Subcutaneous adipose tissue (tissue), 4 donors: Measurements from ENCODE around the gene REEP3. TPM values are rescaled to one million over a fixed set of nuclear protein-coding genes. Genes with fewer than 3 reads are reported as not detected.

Source experiments
- CTCF ChIP-seq: fragments of 450-650 bp; IDR thresholded peaks from one replicate; pipeline ENCODE4 v1.5.1; 2016; ENCODE audit warnings: low read depth, mild to moderate bottlenecking, control low read depth, antibody characterized with exemption, moderate library complexity
- total RNA-seq, 4 donors: library from RNA; depleted of rRNA; stranded (reverse); fragments of >200 nt; gene quantifications; one replicate each; pipeline ENCODE4 v1.1.0, GENCODE V29; 2016

The REEP3 gene
- total RNA-seq, 4 donors from 2014 or later = 55.9 to 116 (median 61.4) TPM

GRCh38 chr10:63641799-63642198, 120.6 kb downstream of the REEP3 start:
- no peak for TF ChIP-seq CTCF

GRCh38 chr10:63642808-63643207, 121.6 kb downstream of the REEP3 start:
- TF ChIP-seq CTCF = no peak

- no peak for TF ChIP-seq CTCF
Observed at GRCh38 chr10:63644418-63645142, 123.4 kb downstream of the REEP3 start.

- TF ChIP-seq CTCF = no peak
Observed at GRCh38 chr10:63645195-63645594, 124.0 kb downstream of the REEP3 start.

- no peak for TF ChIP-seq CTCF
Observed at GRCh38 chr10:63646491-63646890, 125.3 kb downstream of the REEP3 start.

GRCh38 chr10:63651864-63652263, 130.7 kb downstream of the REEP3 start:
- no peak for TF ChIP-seq CTCF

- no peak for TF ChIP-seq CTCF
Observed at GRCh38 chr10:63653747-63654146, 132.5 kb downstream of the REEP3 start.
